Fibroblast of skin of right biceps (primary cell): ENCODE measurements around the gene SLC16A2.

ENCODE experiments used
- DNase-seq: peaks from one replicate; pipeline ENCODE4 v3.0.0-alpha.2; 2013

Gene SLC16A2

DNA sequence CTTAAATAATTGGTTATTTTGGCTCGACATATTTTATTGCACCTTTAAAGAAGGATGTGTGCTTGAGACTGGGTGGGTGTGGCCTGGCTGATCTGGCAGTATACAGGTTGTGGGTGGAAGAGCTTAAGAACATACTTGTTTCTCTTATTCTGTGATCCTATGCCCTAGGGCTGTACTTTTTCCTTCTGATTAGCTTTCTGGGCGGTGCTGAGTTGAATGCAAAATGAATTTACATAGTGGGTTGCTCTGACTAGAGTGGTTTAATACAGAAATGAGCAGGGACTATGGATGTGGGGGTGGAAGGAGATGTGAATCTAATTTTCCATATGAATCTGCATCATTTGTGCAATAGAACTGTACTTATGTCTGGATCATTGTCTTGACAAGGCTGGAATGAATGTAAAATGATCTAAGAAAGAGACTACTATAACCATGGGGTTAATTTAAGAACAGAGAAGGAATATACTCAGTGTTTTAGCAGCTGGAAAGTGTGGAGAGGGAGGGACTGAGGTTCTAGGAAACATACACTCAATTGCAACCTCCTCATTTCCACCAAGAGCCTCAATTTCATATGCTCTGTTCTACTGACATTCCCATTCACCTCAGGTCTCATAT, 119.4 kb downstream of the SLC16A2 start:
- DNase-seq: no peak

DNA sequence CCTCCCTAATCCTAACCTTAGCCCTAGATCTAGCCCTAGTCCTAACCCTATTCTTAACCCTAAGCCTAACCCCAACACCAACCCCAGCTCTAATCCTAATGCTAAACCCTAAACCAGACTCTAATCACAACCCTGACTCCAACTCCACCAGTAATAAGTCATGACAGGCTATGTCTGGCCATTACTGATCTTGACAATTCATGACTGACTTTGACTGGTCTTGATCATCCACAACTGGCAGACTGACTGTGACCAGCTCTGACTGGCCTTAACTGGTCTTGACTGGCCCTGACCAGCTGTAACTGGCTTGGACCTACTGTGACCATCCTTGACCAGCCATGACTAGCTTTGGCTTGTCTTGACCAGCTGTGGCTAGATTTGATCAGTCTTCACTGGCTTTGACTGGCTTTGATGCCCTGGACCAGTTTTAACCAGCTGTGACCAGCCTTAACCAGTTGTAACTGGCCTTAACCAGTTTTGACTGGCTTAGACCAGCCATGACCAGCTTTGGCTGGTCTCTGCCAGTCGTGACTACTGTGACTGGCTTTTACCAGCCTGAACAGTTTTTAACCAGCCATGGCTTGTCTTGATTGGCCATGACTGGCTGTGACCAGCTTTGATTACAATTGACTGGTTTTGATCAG, 124.7 kb downstream of the SLC16A2 start:
- no peak for DNase-seq

- no peak for DNase-seq
Observed at GRCh38 chrX:74546984-74547383, 125.7 kb downstream of the SLC16A2 start.

- peak; percentile 68 for DNase-seq
Observed at GRCh38 chrX:74550295-74550802, 129.1 kb downstream of the SLC16A2 start.

DNA sequence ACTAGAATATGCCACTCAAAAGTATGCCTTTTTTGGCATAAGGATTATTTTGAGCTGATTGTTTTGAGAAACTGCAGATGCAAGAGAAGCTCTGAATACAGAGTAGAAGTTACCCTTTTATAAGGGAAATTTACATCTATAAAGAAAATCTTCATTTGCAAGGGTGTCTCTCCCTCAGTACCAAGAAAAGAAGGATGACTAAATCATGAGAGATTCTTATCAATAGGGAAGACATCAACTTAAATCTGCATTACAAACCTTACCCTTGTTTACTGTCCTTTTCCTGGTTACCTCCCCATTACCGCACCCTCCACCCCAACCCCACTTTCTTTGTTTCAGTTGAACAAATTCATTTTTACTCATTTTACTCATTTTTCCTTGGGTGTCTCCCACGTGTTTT, 130.6 kb downstream of the SLC16A2 start:
- no peak for DNase-seq

GRCh38 chrX:74557378-74557777, 136.1 kb downstream of the SLC16A2 start:
- DNase-seq: no peak

DNA sequence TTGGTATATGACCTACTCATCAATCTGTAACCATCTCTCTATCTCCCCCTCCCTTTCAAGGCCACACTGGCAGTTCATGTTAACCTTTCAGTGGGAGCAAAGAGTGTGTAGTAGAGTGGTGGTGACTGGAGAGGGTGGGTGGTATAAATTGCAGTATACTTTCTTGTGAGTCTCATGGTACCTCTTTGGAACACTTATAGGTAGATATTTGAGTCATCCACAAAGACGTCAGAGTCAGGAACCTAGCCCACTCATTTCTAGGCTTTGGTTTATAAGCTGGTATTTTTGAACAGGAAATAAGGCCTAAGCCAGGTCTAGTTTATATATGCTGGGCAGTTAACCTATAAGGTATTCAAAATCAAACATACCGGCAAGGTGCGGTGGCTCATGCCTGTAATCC, 156.8 kb downstream of the SLC16A2 start:
- no peak for DNase-seq

- DNase-seq: peak; percentile 15
Observed at GRCh38 chrX:74579597-74580198, 158.4 kb downstream of the SLC16A2 start.
